ENCODE results near the gene SCPEP1. TPM values are rescaled to one million over a fixed set of nuclear protein-coding genes. Genes with fewer than 3 reads are reported as not detected.

The SCPEP1 gene
- total RNA-seq, 3 donors from 2014 or later (not counting 1 experiment from before 2014, with no cell fraction given), result 28.7 to 37.2 (median 35.3) TPM

DNA sequence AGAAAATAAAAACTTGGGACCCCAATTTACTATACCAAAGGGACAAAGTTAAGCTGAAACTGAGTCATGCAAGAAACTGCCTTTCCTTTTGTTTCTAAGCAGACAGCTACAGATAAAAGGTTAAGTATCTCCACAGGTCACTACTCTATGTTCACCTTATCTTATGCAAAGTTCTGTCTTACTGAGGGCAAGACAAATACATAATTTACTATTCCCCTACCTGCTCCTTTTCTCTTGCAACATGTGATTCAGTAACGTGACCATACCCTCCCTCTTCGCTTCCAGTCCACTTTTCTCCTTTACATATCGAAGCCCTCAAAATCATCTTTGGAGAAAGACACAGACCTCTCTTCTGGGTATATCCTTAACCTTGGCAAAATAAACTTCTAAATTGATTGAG is 42.3 kb downstream of the SCPEP1 start:
- 93% methylated on average over 3 of the region's 3 CpGs for WGBS (ENCODE audit: insufficient coverage)
- Histone ChIP-seq H3K27me3 (ENCODE audit: control insufficient read depth, insufficient read depth, low read length) (peaks cover 2% of the 10 kb centered on the region), H3K4me3 (ENCODE audit: low read length) (no peak overlapping the region), H3K9me3 (ENCODE audit: control insufficient read depth, insufficient read depth, low read length) (no peaks in the 10 kb centered on the region), H3K36me3 (ENCODE audit: control insufficient read depth, insufficient read depth, low read length) (no peaks in the 10 kb centered on the region), H3K4me1 (ENCODE audit: control insufficient read depth, insufficient read depth, low read length) (no peaks in the 10 kb centered on the region), H3K27ac (ENCODE audit: low read length) (no peak overlapping the region)
- intact Hi-C loops (cut with micrococcal nuclease), result no loop called here
- no peak for TF ChIP-seq CTCF (IDR thresholded peaks at IDR 0.05)
- no peak overlapping the region for H3K4me3 Mint-ChIP-seq
- no peaks in the 10 kb centered on the region for H3K9me3 Mint-ChIP-seq
- H3K27ac Mint-ChIP-seq, result no peak overlapping the region
- H3K27me3 Mint-ChIP-seq (ENCODE audit: low read depth in 2 of 2), result peaks cover 17 to 37% of the 10 kb centered on the region in 2 donors
- H3K36me3 Mint-ChIP-seq, result no peaks in the 10 kb centered on the region
- no peak for ATAC-seq
- no peak for DNase-seq
- H3K4me1 Mint-ChIP-seq, result no peaks in the 10 kb centered on the region

- no peak for TF ChIP-seq CTCF (IDR thresholded peaks at IDR 0.05)
- WGBS (ENCODE audit: insufficient coverage), result 88% methylated on average over 4 of the region's 4 CpGs
- peaks cover 17 to 36% of the 10 kb centered on the region in 2 donors for H3K27me3 Mint-ChIP-seq (ENCODE audit: low read depth in 2 of 2)
- no peaks in the 10 kb centered on the region for H3K9me3 ChIP-seq (ENCODE audit: control insufficient read depth, insufficient read depth, low read length)
- H3K4me3 ChIP-seq (ENCODE audit: low read length), result no peak overlapping the region
- ATAC-seq, result no peak
- H3K36me3 ChIP-seq (ENCODE audit: control insufficient read depth, insufficient read depth, low read length), result no peaks in the 10 kb centered on the region
- H3K27me3 ChIP-seq (ENCODE audit: control insufficient read depth, insufficient read depth, low read length), result peaks cover 2% of the 10 kb centered on the region
- H3K4me1 ChIP-seq (ENCODE audit: control insufficient read depth, insufficient read depth, low read length), result no peaks in the 10 kb centered on the region
- no peaks in the 10 kb centered on the region for H3K9me3 Mint-ChIP-seq
- no peak overlapping the region for H3K27ac Mint-ChIP-seq
- intact Hi-C loops (cut with micrococcal nuclease), result no loop called here
- H3K36me3 Mint-ChIP-seq, result no peaks in the 10 kb centered on the region
- H3K27ac ChIP-seq (ENCODE audit: low read length), result no peak overlapping the region
- H3K4me1 Mint-ChIP-seq, result no peaks in the 10 kb centered on the region
- H3K4me3 Mint-ChIP-seq, result no peak overlapping the region
- no peak for DNase-seq
Measured at GRCh38 chr17:57021226-57021940, 43.5 kb downstream of the SCPEP1 start.

- H3K27ac ChIP-seq (ENCODE audit: low read length), result no peak overlapping the region
- H3K27me3 ChIP-seq (ENCODE audit: control insufficient read depth, insufficient read depth, low read length), result peaks cover 2% of the 10 kb centered on the region
- no peak overlapping the region for H3K4me3 Mint-ChIP-seq
- H3K27ac Mint-ChIP-seq, result no peak overlapping the region
- no peaks in the 10 kb centered on the region for H3K9me3 Mint-ChIP-seq
- no peaks in the 10 kb centered on the region for H3K4me1 ChIP-seq (ENCODE audit: control insufficient read depth, insufficient read depth, low read length)
- peaks cover 10 to 19% of the 10 kb centered on the region in 2 donors for H3K27me3 Mint-ChIP-seq (ENCODE audit: low read depth in 2 of 2)
- ATAC-seq (no peak), DNase-seq (no peak)
- no peaks in the 10 kb centered on the region for H3K9me3 ChIP-seq (ENCODE audit: control insufficient read depth, insufficient read depth, low read length)
- H3K36me3 Mint-ChIP-seq, result no peaks in the 10 kb centered on the region
- H3K4me1 Mint-ChIP-seq, result no peaks in the 10 kb centered on the region
- H3K36me3 ChIP-seq (ENCODE audit: control insufficient read depth, insufficient read depth, low read length), result no peaks in the 10 kb centered on the region
- intact Hi-C loops (cut with micrococcal nuclease), result no loop called here
- 90% methylated on average over 1 of the region's 1 CpG for WGBS (ENCODE audit: insufficient coverage)
- no peak overlapping the region for H3K4me3 ChIP-seq (ENCODE audit: low read length)
- TF ChIP-seq CTCF (IDR thresholded peaks at IDR 0.05), result no peak
Measured at GRCh38 chr17:57025876-57026275, 47.9 kb downstream of the SCPEP1 start.

DNA sequence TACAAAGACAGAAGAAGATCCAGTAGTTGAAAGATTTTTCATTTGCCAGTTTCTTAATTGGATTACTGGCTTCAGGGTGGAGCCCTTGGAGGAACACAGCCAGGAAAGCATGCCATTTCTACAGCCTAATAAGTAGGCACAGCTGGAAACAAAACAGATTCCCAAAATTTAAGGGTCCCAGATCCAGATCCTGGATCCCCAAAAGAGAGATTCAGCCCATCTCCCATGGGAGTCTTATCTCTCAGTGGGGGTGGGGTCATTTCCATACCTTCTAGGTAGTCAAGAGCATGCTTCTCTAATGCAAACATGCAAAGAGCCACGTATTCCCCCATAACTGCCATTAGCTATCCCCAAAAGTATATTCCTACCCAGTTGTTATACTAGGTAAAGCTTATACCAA is 49.9 kb downstream of the SCPEP1 start:
- intact Hi-C loops (cut with micrococcal nuclease), result no loop called here
- Histone ChIP-seq H3K27me3 (ENCODE audit: control insufficient read depth, insufficient read depth, low read length) (peaks cover 2% of the 10 kb centered on the region), H3K9me3 (ENCODE audit: control insufficient read depth, insufficient read depth, low read length) (no peaks in the 10 kb centered on the region), H3K4me3 (ENCODE audit: low read length) (no peak overlapping the region), H3K27ac (ENCODE audit: low read length) (no peak overlapping the region), H3K4me1 (ENCODE audit: control insufficient read depth, insufficient read depth, low read length) (no peaks in the 10 kb centered on the region), H3K36me3 (ENCODE audit: control insufficient read depth, insufficient read depth, low read length) (no peaks in the 10 kb centered on the region)
- Mint-ChIP-seq H3K9me3 (no peaks in the 10 kb centered on the region), H3K27ac (no peak overlapping the region), H3K4me3 (no peak overlapping the region), H3K27me3 (ENCODE audit: low read depth in 2 of 2) (peaks cover 10 to 19% of the 10 kb centered on the region in 2 donors), H3K4me1 (no peaks in the 10 kb centered on the region), H3K36me3 (no peaks in the 10 kb centered on the region)
- WGBS (ENCODE audit: insufficient coverage), result no CpG with 5 or more reads among the region's 1 CpG
- TF ChIP-seq CTCF (IDR thresholded peaks at IDR 0.05), result no peak
- no peak for ATAC-seq
- no peak for DNase-seq
